Activated naive CD8-positive, alpha-beta T cell treated with anti-CD3 and anti-CD28 coated beads, Interleukin-2, amount 10 ng/mL, durations not matched to agents 7 days and 5 days (primary cell): Measurements from ENCODE around the gene PYCR2. TPM values are rescaled to one million over a fixed set of nuclear protein-coding genes. Genes with fewer than 3 reads are reported as not detected.
"Not testable (repeated sequence)": the region's sequence is repeated elsewhere in the genome, so short reads cannot be mapped to it uniquely, and the experiment has no call there.

Source experiments
- ATAC-seq: fragments of 150-1000 bp; cut with Tn5 transposase; one replicate; pipeline ENCODE4 v1.10.0; 2021; ENCODE audit warnings: low read depth, moderate library complexity
- POLR2A ChIA-PET: fragments of 350-600 bp; sonication (Branson Sonifier 250); formaldehyde crosslinking; loops from one replicate; lab custom pipeline; 2021; ENCODE audit warnings: antibody characterized with exemption; lab: Charles Lee
- DNase-seq: peaks from one replicate; pipeline ENCODE4 v3.0.0; 2021
- H3K27ac Mint-ChIP-seq: one replicate; pipeline ENCODE4 v1.8.0; 2022; ENCODE audit warnings: mild to moderate bottlenecking, mixed read lengths
- H3K27me3 Mint-ChIP-seq: one replicate; pipeline ENCODE4 v1.8.0; 2022; ENCODE audit warnings: mild to moderate bottlenecking, moderate library complexity, mixed read lengths
- H3K36me3 Mint-ChIP-seq: one replicate; pipeline ENCODE4 v1.8.0; 2021; ENCODE audit warnings: mild to moderate bottlenecking, mixed read lengths
- H3K4me1 Mint-ChIP-seq: one replicate; pipeline ENCODE4 v1.8.0; 2021; ENCODE audit warnings: mixed read lengths
- H3K4me3 Mint-ChIP-seq: one replicate; pipeline ENCODE4 v1.8.0; 2022; ENCODE audit warnings: mild to moderate bottlenecking, moderate library complexity, mixed read lengths
- H3K9me3 Mint-ChIP-seq: one replicate; pipeline ENCODE4 v1.8.0; 2021; ENCODE audit warnings: mixed read lengths
- total RNA-seq, 2 experiments: library from RNA; stranded (reverse); gene quantifications; one replicate each; pipeline ENCODE4 v1.2.3, GENCODE V29; 2021

Gene PYCR2
- 100 to 1,000 TPM; 118 to 125 TPM for total RNA-seq

DNA sequence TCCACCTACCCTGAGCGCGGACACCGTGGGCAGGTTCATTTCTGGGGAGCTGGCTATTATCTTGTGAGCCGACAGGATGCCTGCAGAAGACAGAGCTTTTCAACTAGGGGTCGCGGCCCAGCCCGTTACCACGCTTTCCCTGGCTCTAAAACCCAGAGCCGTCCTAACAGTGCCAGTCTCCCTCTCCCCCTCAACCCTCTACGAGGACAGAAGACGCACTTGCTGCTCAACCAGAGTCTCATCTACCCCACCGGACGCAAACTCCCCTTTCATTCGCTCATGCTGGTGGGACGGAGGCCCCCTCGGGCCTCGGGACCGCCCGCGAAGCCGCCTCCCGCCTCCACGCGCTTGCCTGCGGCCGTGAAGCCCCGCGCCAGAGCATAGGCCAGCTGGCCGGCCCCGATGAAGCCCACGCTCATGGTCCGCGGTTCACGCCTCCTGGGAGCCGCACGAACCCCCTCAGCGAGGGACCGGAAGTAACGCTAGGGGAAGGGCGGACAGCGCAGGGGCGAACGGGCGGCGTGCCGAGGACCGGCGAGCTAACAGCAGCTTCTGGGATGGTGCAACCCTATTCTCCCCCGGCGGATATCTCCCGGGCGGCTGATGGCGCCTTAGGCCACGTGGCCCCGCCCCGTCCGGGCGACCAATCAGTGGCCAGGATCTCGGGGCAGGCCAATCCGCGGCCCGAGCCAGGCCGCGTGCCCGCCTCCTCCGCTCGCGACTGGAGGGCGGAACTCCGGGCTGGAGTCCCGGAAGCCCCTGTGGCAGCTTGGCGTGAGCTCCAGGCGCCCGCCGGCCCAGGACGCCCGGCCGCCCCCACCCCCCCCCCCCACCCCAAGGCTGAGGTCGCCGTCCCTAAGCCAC is at the start of gene PYCR2:
Gene PYCR2 (minus strand): TSS at position 559 of the 864 bp plus-strand sequence. CDS start 140 bp downstream, at position 419.
- peak; percentile 97 for DNase-seq
- Mint-ChIP-seq H3K4me3 (peak within 1 kb of the TSS; percentile 96), H3K36me3 (peaks cover 23% of the 10 kb centered on the region), H3K27ac (peak within 1 kb of the TSS; percentile 95), H3K27me3 (no peaks in the 10 kb centered on the region), H3K4me1 (peaks cover 43% of the 10 kb centered on the region), H3K9me3 (no peaks in the 10 kb centered on the region)
- ATAC-seq, result peak; percentile 95
- POLR2A ChIA-PET, result interaction anchor here (0.8 to 3.7 kb wide), 26 partner anchors 8 to 498 kb away, joined by 3 to 33 read pairs (median 3); partner anchors contain the start of genes EPHX1, H3-3A, SDE2 and SRP9

DNA sequence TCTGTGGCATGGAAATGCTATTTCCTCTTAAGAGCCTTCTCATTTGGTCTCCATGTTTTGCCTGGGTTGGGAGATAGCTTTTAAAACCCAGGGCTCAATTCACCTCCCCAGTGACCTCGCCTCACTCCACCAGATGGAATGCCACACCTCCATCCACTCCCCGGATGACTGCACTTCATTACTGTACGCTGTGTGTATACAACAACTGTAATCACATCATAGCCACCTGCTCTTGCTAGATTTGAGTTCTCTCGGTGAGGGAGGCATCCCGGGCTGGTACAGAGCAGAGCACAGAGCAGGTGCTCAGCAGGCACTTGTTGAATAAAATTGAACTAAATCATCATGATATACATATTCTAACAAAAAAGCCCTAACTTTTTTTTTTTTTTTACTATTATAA is 49.1 kb upstream of the PYCR2 start:
- Mint-ChIP-seq H3K4me1 (peaks cover 11% of the 10 kb centered on the region), H3K27me3 (no peaks in the 10 kb centered on the region), H3K4me3 (no peak overlapping the region), H3K27ac (no peak overlapping the region), H3K9me3 (no peaks in the 10 kb centered on the region), H3K36me3 (no peaks in the 10 kb centered on the region)
- POLR2A ChIA-PET, result interaction anchor here (0.7 kb wide), 1 partner anchor 15 kb away, joined by 3 read pairs; no protein-coding TSS in a partner anchor
- ATAC-seq, result no peak
- no peak for DNase-seq

DNA sequence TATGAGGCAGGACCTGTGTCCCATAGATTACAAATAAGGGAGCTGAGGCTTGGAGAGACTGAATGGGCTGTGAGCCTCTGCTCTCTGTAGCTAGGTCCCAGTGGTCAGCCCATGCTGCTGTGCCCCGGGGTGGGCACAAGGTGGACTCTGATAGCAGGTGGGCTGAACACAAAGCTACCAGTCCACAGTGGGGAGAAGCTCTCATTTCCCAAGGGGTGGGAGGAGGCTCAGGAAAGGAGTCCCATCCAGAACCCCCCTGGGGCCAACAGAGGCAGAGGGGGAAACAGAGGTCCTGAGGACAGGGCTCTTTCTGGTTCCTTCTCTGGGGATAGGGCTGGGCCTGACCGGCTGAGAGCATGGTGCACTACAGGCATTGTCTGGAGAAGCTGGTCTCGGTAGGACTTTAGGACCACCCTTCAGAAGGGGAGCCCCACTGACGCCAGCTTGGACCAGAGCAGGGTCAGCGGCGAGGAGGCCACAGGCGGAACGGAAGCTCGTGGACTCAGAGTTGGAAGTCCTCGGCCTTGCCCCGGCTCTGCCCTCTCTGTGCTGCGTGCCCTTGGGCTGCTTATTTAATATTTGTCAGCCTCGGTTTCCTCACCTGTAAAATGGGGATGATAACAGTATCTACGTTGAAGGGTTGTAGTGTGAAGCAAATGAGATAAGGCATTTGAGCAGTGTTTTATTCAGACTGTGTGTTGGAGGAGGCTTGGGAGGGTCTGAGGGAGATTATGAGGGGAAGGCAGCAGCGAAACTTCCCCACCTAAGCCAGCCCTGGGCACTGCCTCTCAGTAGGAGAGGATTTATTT is 48.5 kb upstream of the PYCR2 start:
- H3K4me3 Mint-ChIP-seq, result no peak overlapping the region
- ATAC-seq (no peak), DNase-seq (no peak)
- POLR2A ChIA-PET, result no interaction called here
- no peak overlapping the region for H3K27ac Mint-ChIP-seq
- H3K36me3 Mint-ChIP-seq, result no peaks in the 10 kb centered on the region
- peaks cover 10% of the 10 kb centered on the region for H3K4me1 Mint-ChIP-seq
- no peaks in the 10 kb centered on the region for H3K9me3 Mint-ChIP-seq
- no peaks in the 10 kb centered on the region for H3K27me3 Mint-ChIP-seq

DNA sequence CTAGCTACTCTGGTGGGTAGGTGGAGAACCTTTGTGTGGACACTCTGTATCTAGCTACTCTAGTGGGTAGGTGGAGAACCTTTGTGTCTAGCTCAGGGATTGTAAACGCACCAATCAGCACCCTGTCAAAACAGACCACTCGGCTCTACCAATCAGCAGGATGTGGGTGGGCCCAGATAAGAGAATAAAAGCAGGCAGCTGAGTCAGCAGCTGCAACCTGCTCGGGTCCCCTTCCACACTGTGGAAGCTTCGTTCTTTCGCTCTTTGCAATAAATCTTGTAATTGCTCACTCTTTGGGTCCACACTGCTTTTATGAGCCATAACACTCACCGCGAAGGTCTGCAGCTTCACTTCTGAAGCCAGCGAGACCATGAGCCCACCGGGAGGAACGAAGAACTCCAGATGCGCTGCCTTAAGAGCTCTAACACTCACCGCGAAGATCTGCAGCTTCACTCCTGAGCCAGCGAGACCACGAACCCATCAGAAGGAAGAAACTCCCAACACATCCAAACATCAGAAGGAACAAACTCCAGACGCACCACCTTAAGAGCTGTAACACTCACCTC is 46.6 kb upstream of the PYCR2 start:
- H3K36me3 Mint-ChIP-seq, POLR2A ChIA-PET, H3K4me1 Mint-ChIP-seq, H3K9me3 Mint-ChIP-seq, ATAC-seq, H3K27me3 Mint-ChIP-seq, H3K27ac Mint-ChIP-seq, H3K4me3 Mint-ChIP-seq, DNase-seq: not testable (repeated sequence)

DNA sequence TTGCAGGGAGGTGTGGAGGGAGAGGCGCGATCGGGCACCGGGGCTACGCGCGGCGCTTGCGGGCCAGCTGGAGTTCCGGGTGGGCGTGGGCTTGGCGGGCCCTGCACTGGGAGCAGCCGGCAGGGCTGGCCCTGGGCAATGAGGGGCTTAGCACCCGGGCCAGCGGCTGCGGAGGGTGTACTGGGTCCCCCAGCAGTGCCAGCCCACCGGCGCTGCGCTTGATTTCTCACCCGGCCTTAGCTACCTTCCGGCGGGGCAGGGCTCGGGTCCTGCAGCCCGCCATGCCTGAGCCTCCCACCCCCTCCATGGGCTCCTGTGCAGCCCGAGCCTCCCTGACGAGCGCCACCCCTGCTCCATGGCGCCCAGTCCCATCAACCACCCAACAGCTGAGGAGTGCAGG is 45.7 kb upstream of the PYCR2 start:
- H3K4me1 Mint-ChIP-seq, DNase-seq, H3K36me3 Mint-ChIP-seq, H3K27ac Mint-ChIP-seq, H3K27me3 Mint-ChIP-seq, H3K4me3 Mint-ChIP-seq, POLR2A ChIA-PET, ATAC-seq, H3K9me3 Mint-ChIP-seq: not testable (repeated sequence)

DNA sequence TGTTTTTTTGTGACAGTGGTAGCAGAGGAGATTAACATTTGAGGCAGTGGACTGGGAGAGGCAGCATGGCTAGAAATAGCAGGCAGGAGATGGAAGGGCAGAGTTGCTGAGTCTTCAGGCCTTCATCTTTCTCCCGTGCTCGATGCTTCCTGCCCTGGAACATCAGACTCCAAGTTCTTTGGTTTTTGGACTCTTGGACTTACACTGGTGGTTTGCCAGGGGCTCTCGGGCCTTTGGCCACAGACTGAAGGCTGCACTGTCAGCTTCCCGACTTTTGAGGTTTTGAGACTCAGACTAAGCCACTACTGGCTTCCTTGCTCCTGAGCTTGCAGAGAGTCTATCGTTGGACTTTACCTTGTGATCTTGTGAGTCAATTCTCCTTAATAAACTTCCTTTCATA is 41.2 kb upstream of the PYCR2 start:
- no peak overlapping the region for H3K27ac Mint-ChIP-seq
- peaks cover 3% of the 10 kb centered on the region for H3K27me3 Mint-ChIP-seq
- H3K4me3 Mint-ChIP-seq, result no peak overlapping the region
- no peaks in the 10 kb centered on the region for H3K9me3 Mint-ChIP-seq
- ATAC-seq, result no peak
- H3K36me3 Mint-ChIP-seq, result no peaks in the 10 kb centered on the region
- no peak for DNase-seq
- POLR2A ChIA-PET, result no interaction called here
- peaks cover 2% of the 10 kb centered on the region for H3K4me1 Mint-ChIP-seq

DNA sequence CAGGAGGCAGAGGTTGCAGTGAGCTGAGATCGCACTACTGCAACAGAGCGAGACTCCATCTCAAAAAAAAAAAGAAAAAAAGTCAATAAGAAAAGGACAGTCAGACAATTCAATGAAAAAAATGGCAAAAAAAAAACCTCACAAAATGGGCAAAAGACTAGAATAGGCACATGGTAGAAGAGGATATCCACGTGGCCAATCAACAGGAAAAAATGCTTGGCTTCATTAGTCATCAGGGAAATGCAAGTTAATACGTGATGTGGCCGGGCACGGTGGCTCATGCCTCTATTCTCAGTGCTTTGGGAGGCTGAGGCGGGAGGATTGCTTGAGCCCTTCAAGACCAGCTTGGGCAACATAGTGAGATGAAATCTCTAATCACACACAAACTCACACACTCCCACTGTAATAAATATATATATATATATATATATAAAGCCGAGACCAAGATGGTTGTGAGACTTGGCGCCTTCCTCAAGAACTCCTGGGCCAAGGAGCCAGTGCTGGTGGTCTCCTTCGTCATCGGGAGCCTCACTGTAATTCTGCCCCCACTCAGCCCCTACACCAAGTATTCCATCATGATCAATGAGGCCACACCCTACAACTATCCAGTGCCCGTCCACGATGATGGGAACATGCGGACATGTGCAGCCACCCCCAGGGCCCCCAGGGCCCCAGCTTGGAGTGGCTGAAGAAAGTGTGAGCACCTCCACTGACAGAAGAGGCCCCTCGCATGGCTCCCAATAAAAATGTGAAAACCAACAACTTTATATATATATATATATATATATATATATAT is 39.9 kb upstream of the PYCR2 start:
- Mint-ChIP-seq H3K4me1 (peaks cover 4% of the 10 kb centered on the region), H3K9me3 (no peaks in the 10 kb centered on the region), H3K36me3 (no peaks in the 10 kb centered on the region), H3K4me3 (no peak overlapping the region), H3K27ac (no peak overlapping the region), H3K27me3 (peaks cover 8% of the 10 kb centered on the region)
- no peak for ATAC-seq
- no peak for DNase-seq
- POLR2A ChIA-PET, result no interaction called here

DNA sequence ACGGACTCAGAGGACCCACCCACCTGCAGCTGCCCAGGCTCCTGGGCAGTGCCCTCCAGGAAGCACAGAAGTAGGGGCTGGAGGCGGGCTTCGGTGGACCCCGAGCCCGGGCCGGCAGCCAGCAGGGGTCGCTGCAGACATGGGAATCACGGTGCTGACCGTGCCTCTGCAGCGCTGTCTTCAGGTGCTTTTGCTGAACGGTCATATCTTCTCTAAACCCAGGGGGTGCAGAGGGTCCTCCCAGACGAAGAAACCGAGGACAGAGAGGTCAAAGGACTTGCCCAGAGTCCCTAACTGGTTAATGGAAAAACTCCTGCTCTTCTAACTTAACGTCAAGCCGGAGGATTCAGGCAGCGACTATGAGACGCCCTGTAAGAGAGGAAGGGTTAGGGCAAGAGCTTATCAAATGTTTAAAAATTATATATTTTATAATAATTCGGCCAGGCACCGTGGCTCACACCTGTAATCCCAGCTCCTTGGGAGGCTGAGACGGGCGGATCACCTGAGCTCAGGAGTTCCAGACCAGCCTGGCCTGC is 38.5 kb upstream of the PYCR2 start:
- Mint-ChIP-seq H3K27ac (no peak overlapping the region), H3K27me3 (peaks cover 8% of the 10 kb centered on the region), H3K36me3 (no peaks in the 10 kb centered on the region), H3K4me3 (no peak overlapping the region), H3K4me1 (peaks cover 4% of the 10 kb centered on the region), H3K9me3 (no peaks in the 10 kb centered on the region)
- DNase-seq (peak; percentile 81), ATAC-seq (peak; percentile 76)
- POLR2A ChIA-PET, result interaction anchor here (0.8 kb wide), 1 partner anchor 17 kb away, joined by 3 read pairs; no protein-coding TSS in a partner anchor

DNA sequence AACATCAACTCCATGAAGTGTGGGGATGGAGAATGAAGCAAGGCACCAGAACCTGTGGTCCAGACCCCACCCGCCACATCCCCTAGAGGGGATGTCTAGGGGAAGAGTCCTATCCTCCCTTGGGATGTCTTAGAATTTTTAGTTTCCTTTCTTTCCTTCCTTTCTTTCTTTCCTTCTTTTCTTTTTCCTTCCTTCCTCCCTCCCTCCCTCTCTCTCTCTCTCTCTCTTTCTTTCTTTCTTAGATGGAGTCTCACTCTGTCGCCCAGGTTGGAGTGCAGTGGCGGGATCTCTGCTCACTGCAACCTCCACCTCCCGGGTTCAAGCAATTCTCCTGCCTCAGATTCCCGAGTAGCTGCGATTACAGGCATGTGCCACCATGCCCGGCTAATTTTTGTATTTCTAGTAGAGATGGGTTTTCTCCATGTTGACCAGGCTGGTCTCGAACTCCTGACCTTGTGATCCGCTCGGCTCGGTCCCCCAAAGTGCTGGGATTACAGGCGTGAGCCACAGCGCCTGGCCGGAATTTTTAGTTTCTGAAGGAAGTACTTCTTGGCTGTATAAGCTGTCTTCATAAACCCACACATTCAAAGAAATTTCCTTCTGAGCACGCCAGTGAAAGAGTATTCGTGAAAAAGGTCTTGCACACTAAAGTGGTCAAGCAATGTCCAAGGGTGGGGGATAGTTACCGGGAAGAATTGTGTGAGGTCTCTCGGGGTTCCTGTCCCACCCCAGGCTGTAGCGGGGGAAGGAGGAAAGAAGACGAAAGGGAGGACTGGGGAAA is 37.8 kb upstream of the PYCR2 start:
- H3K4me1 Mint-ChIP-seq, result peaks cover 4% of the 10 kb centered on the region
- H3K4me3 Mint-ChIP-seq, result no peak overlapping the region
- no peaks in the 10 kb centered on the region for H3K9me3 Mint-ChIP-seq
- H3K27ac Mint-ChIP-seq, result no peak overlapping the region
- H3K36me3 Mint-ChIP-seq, result no peaks in the 10 kb centered on the region
- ATAC-seq (no peak), DNase-seq (no peak)
- POLR2A ChIA-PET, result interaction anchor here (0.7 to 0.8 kb wide), 2 partner anchors 16 to 152 kb away, joined by 3 read pairs; partner anchors contain the start of gene EPHX1
- H3K27me3 Mint-ChIP-seq, result peaks cover 8% of the 10 kb centered on the region

DNA sequence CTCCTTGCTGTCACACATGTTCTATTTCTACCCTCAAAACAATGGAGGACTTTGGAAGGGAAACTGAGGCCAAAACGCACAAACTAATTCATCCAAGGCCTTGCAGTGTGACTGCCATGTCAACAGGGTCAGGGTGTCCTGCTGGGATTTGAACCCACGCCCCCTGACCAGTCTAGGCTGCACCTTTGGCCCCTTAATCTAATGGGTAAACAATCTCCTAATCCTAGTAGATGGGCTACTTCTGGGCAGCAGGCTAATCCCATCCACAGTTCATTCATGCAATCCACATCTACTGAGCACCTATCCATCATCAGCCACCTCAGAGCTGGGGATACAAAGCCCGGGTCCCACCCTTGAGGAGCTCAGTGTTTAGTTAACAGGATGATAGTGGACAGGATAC is 34.0 kb upstream of the PYCR2 start:
- peaks cover 4% of the 10 kb centered on the region for H3K4me1 Mint-ChIP-seq
- H3K27me3 Mint-ChIP-seq, result peaks cover 12% of the 10 kb centered on the region
- DNase-seq (no peak), ATAC-seq (no peak)
- POLR2A ChIA-PET, result no interaction called here
- H3K36me3 Mint-ChIP-seq, result no peaks in the 10 kb centered on the region
- H3K9me3 Mint-ChIP-seq, result no peaks in the 10 kb centered on the region
- no peak overlapping the region for H3K27ac Mint-ChIP-seq
- no peak overlapping the region for H3K4me3 Mint-ChIP-seq

DNA sequence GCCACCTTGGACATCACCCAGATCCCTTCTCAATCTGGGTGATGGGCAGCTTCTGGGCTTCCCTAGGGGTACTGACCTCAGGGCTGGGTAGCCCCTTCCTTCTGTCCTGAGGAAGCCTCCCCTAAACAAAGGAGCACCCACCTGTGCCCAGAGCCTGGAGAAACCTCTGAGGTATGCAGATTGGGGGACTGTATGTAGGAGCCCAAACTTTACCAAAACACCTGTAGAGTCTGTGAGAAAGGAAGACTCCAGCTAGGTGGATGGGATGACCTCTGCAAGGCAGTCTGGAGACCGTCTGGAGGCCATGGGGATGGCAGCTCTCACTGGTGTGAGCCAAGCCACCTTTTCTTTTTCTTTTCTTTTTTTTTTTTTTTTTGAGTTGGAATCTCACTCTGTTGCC is 30.7 kb upstream of the PYCR2 start:
- Mint-ChIP-seq H3K4me1 (peaks cover 2% of the 10 kb centered on the region), H3K4me3 (no peak overlapping the region), H3K9me3 (no peaks in the 10 kb centered on the region), H3K27ac (no peak overlapping the region), H3K27me3 (peaks cover 25% of the 10 kb centered on the region), H3K36me3 (no peaks in the 10 kb centered on the region)
- POLR2A ChIA-PET, result no interaction called here
- no peak for DNase-seq
- ATAC-seq, result no peak

DNA sequence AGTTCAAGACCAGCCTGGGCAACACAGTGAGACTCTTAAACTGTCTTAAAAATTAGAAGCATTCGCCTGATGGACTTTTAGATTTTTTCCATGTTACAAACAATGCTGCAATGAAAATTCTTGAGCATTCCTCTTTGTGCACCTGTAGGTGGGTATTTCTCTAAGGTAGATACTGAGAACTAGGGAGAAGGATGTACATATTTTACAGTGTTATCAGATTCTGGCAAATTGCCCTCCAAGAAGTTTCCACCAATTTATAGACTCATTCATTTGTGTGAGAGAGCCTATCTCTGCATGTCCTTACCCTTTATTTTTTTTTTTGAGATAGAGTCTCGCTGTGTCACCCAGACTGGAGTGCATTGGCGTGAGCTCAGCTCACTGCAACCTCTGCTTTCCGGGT is 29.3 kb upstream of the PYCR2 start:
- H3K36me3 Mint-ChIP-seq, result no peaks in the 10 kb centered on the region
- ATAC-seq, result no peak
- peaks cover 24% of the 10 kb centered on the region for H3K27me3 Mint-ChIP-seq

More for the DNA sequence above, 29.3 kb upstream of the PYCR2 start:
- Mint-ChIP-seq H3K4me1 (no peaks in the 10 kb centered on the region), H3K27ac (no peak overlapping the region), H3K4me3 (no peak overlapping the region), H3K9me3 (no peaks in the 10 kb centered on the region)
- DNase-seq, result no peak
- POLR2A ChIA-PET, result no interaction called here
